ENCODE data around the gene DNAJC17. TPM values are rescaled to one million over a fixed set of nuclear protein-coding genes. Genes with fewer than 3 reads are reported as not detected.

The DNAJC17 gene
- total RNA-seq, 2 donors from 2014 or later: 38.1 to 48.0 TPM

DNA sequence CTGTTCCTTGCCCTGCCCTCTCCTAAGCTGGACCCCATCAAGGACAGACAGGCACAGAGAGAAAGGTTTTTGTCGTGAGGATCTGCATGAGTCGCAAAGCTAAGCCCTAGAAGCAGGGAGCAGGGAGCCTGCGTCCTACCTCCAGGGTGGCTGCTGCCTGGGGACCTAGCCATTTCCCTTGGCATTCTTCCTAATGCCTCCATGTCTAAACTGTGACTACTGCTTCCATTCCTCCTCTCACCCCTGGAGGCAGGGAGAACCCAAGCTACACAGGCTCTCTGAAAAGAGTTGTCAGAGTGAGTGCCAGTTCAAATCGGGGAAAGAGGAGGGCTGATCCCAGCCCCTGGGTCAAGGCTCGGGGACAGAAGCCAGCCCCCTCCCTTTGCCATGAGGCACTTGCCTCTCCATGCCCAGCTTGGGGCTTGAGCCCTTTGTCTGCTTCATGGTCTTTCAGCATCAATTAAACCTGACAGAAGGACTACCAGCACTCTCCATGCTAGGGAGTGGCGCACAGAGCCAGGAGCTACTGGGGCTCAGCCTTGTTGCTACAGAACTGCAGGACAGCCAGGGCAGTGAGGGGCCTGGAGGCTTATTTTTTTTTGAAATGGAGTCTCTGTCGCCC lies 41.0 kb downstream of the DNAJC17 start:
- no peak overlapping the region for H3K27ac ChIP-seq
- no peak overlapping the region for H3K4me3 ChIP-seq

GRCh38 chr15:40764629-40765103 lies 42.6 kb downstream of the DNAJC17 start:
- Histone ChIP-seq H3K27ac (peak overlapping the region; percentile 88), H3K4me1 (peaks cover 24% of the 10 kb centered on the region), H3K9me3 (no peaks in the 10 kb centered on the region), H3K27me3 (no peaks in the 10 kb centered on the region), H3K36me3 (no peaks in the 10 kb centered on the region), H3K9ac (ENCODE audit: low read depth in 2 of 2, low read length in 2 of 2) (peak overlapping the region; percentile 76 to 94), H3K4me3 (peak overlapping the region; percentile 59)
- DNase-seq: no peak
- intact Hi-C loops (cut with DNase I): no loop called here
- TF ChIP-seq, protein P1, sequence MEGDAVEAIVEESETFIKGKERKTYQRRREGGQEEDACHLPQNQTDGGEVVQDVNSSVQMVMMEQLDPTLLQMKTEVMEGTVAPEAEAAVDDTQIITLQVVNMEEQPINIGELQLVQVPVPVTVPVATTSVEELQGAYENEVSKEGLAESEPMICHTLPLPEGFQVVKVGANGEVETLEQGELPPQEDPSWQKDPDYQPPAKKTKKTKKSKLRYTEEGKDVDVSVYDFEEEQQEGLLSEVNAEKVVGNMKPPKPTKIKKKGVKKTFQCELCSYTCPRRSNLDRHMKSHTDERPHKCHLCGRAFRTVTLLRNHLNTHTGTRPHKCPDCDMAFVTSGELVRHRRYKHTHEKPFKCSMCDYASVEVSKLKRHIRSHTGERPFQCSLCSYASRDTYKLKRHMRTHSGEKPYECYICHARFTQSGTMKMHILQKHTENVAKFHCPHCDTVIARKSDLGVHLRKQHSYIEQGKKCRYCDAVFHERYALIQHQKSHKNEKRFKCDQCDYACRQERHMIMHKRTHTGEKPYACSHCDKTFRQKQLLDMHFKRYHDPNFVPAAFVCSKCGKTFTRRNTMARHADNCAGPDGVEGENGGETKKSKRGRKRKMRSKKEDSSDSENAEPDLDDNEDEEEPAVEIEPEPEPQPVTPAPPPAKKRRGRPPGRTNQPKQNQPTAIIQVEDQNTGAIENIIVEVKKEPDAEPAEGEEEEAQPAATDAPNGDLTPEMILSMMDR (IDR thresholded peaks at IDR 0.05): no peak

More for the DNA sequence above, 41.0 kb downstream of the DNAJC17 start:
- H3K9me3 ChIP-seq: no peaks in the 10 kb centered on the region
- DNase-seq: no peak
- peaks cover 29% of the 10 kb centered on the region for H3K4me1 ChIP-seq
- no peak overlapping the region for H3K9ac ChIP-seq (ENCODE audit: low read depth in 2 of 2, low read length in 2 of 2)
- intact Hi-C loops (cut with DNase I): no loop called here
- no peaks in the 10 kb centered on the region for H3K27me3 ChIP-seq
- TF ChIP-seq, protein P1 (IDR thresholded peaks at IDR 0.05): no peak
- no peaks in the 10 kb centered on the region for H3K36me3 ChIP-seq

DNA sequence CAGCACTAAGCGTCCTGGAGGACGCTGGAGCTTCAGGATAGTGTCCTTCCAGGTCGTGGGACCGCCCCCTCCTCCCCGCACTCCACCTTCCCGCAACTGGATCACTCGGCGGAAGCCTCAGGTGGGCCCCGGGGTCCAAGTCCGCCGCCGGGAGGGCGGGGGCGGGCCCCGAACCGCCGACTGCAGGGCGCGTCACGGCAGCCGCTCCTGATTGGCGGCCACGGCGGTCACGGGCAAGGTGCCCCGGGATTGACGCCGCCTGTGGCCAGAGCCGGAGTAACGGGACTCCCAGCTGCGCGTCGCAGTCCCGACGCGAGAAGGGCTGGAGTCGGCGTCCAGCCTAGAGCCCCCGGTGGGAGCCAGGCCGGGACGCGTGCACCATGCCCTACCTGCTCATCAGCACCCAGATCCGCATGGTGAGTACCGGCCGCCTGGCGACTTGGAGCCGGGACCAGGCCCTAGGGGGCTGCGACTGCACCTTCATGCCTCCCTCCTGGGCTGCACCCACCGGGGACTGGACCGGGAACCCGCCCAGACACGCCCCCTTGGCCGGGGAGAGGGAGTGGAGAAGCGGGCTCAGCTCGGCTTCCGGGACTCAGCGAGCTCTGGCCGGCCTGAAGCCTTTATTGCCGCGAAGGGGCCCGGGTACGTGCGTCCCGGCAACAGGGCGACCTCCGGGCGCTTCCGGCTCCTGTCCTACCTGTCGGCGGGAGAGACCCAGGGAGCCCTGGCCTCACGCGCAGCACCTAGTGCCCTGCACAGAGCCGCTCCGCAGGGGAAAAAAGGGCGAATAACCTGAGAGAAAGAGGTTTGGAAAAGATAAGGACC lies 43.3 kb downstream of the DNAJC17 start, which contains the start of gene GCHFR:
Gene GCHFR (plus strand): TSS at position 268 of the 828 bp plus-strand sequence. CDS start 113 bp downstream, at position 381.
- intact Hi-C loops (cut with DNase I): no loop called here
- Histone ChIP-seq H3K4me1 (peaks cover 18% of the 10 kb centered on the region), H3K36me3 (no peaks in the 10 kb centered on the region), H3K4me3 (peak within 1 kb of the TSS; percentile 59), H3K9ac (ENCODE audit: low read depth in 2 of 2, low read length in 2 of 2) (peak within 1 kb of the TSS; percentile 76 to 94), H3K27ac (peak within 1 kb of the TSS; percentile 88), H3K27me3 (no peaks in the 10 kb centered on the region), H3K9me3 (no peaks in the 10 kb centered on the region)
- TF ChIP-seq, protein P1 (IDR thresholded peaks at IDR 0.05): peak; percentile 40
- DNase-seq: peak; percentile 88

GRCh38 chr15:40762919-40763800 lies 44.1 kb downstream of the DNAJC17 start:
- no peaks in the 10 kb centered on the region for H3K36me3 ChIP-seq
- H3K4me1 ChIP-seq: peaks cover 14% of the 10 kb centered on the region
- H3K27ac ChIP-seq: peak overlapping the region; percentile 88
- TF ChIP-seq, protein P1 (IDR thresholded peaks at IDR 0.05): no peak
- no peaks in the 10 kb centered on the region for H3K27me3 ChIP-seq
- peak overlapping the region; percentile 59 for H3K4me3 ChIP-seq
- peak; percentile 90 for DNase-seq
- intact Hi-C loops (cut with DNase I): no loop called here
- H3K9ac ChIP-seq (ENCODE audit: low read depth in 2 of 2, low read length in 2 of 2): peak overlapping the region; percentile 76 to 81
- no peaks in the 10 kb centered on the region for H3K9me3 ChIP-seq

GRCh38 chr15:40759961-40760360 lies 47.3 kb downstream of the DNAJC17 start:
- Histone ChIP-seq H3K9ac (ENCODE audit: low read depth in 2 of 2, low read length in 2 of 2) (no peak overlapping the region), H3K4me1 (peaks cover 3% of the 10 kb centered on the region), H3K9me3 (no peaks in the 10 kb centered on the region), H3K27ac (no peak overlapping the region), H3K36me3 (no peaks in the 10 kb centered on the region), H3K4me3 (no peak overlapping the region), H3K27me3 (no peaks in the 10 kb centered on the region)
- TF ChIP-seq, protein P1 (IDR thresholded peaks at IDR 0.05): no peak
- no peak for DNase-seq
- intact Hi-C loops (cut with DNase I): no loop called here

Data from colonic mucosa (tissue), 4 donors.